ENCODE measurements around the gene BAIAP3. TPM values are rescaled to one million over a fixed set of nuclear protein-coding genes. Genes with fewer than 3 reads are reported as not detected.

The BAIAP3 gene
- total RNA-seq, 1 experiment from 2014 or later: 6.8 TPM

- H3K27ac Mint-ChIP-seq: no peak overlapping the region
- Histone ChIP-seq H4K91ac (ENCODE audit: insufficient read length, low read depth, low read length) (no peak overlapping the region), H4K8ac (replicated peaks; ENCODE audit: insufficient read length, low read depth, low read length) (no peak overlapping the region), H3K27me3 (ENCODE audit: insufficient read depth, low read length) (no peaks in the 10 kb centered on the region), H4K5ac (ENCODE audit: insufficient read length, low read depth, low read length) (no peak overlapping the region), H4K20me1 (ENCODE audit: control insufficient read depth, insufficient read depth, insufficient read length) (no peaks in the 10 kb centered on the region), H3K14ac (ENCODE audit: insufficient read depth, low read length) (no peak overlapping the region), H2AK5ac (ENCODE audit: insufficient read length, low read length) (no peak overlapping the region), H3K23me2 (ENCODE audit: insufficient read length, low read depth, low read length, poor library complexity, severe bottlenecking) (peaks cover 3% of the 10 kb centered on the region), H2AFZ (ENCODE audit: low read length) (no peak overlapping the region), H2BK120ac (ENCODE audit: low read depth, low read length, poor library complexity, severe bottlenecking) (no peak overlapping the region), H3K4me1 (ENCODE audit: insufficient read depth, low read length) (no peaks in the 10 kb centered on the region), H2BK12ac (ENCODE audit: insufficient read length, low read depth, low read length) (no peak overlapping the region), H3K23ac (ENCODE audit: insufficient read length, low read depth, low read length) (no peak overlapping the region), H3K79me1 (ENCODE audit: insufficient read depth, low read depth, low read length, poor library complexity, severe bottlenecking) (no peaks in the 10 kb centered on the region), H3K9ac (ENCODE audit: extremely low read depth, insufficient read length, low read length) (no peak overlapping the region), H3K9me3 (ENCODE audit: control insufficient read depth, low read depth, low read length) (no peaks in the 10 kb centered on the region), H3K27ac (ENCODE audit: insufficient read length, low read depth, low read length) (no peak overlapping the region), H3K79me2 (ENCODE audit: insufficient read depth, low read length) (peaks cover 2% of the 10 kb centered on the region; the same call in 1 of the 2 replicates), H3K4ac (ENCODE audit: low read depth, low read length) (no peak overlapping the region), H2BK5ac (ENCODE audit: insufficient read length, low read length) (no peak overlapping the region), H2BK15ac (ENCODE audit: low read depth, low read length) (no peak overlapping the region), H3K56ac (ENCODE audit: insufficient read length, low read depth, low read length) (no peak overlapping the region), H3K18ac (ENCODE audit: insufficient read length, low read depth, low read length) (no peak overlapping the region), H2BK20ac (ENCODE audit: low read depth, low read length, poor library complexity, severe bottlenecking) (no peak overlapping the region), H3T11ph (ENCODE audit: low read length) (no peak overlapping the region), H3K4me2 (ENCODE audit: insufficient read depth, insufficient read length, low read length) (no peak overlapping the region)
- H3K4me3 Mint-ChIP-seq: peak overlapping the region in 1 of 2 experiments; percentile 42; a peak in 2 of 5 replicates
- peaks cover 3 to 18% (median 12%) of the 10 kb centered on the region in 3 experiments; a peak in 5 of 7 replicates for H3K36me3 Mint-ChIP-seq (ENCODE audit: insufficient read depth in 1 of 3, low read depth in 3 of 3)
- no CpG with 5 or more reads among the region's 14 CpGs for WGBS (ENCODE audit: extremely low coverage, insufficient read length, low lambda C conversion rate)
- no peak for TF ChIP-seq CTCF (conservative IDR thresholded peaks at IDR 0.05)
- no peak for DNase-seq
- H3K9me3 Mint-ChIP-seq: no peaks in the 10 kb centered on the region; a peak in 1 of 5 replicates
- H3K4me1 Mint-ChIP-seq: peaks cover 4 to 9% of the 10 kb centered on the region in 2 experiments
- H3K27me3 Mint-ChIP-seq (ENCODE audit: low read depth): no peaks in the 10 kb centered on the region; the same call in 1 of the 2 replicates
Observed at GRCh38 chr16:1348926-1349325, 15.5 kb downstream of the BAIAP3 start.

Data from H9 (cell line).